ENCODE measurements around the gene PCARE. TPM values are rescaled to one million over a fixed set of nuclear protein-coding genes. Genes with fewer than 3 reads are reported as not detected.

Gene PCARE
- total and polyA plus RNA-seq, 2 of the 8 experiments (the other 6 are each of a cell fraction or from before 2014, with no cell fraction given): not detected

GRCh38 chr2:29066997-29067605 lies 7.2 kb downstream of the PCARE start (continued):
- TF ChIP-seq CHD7 (IDR thresholded peaks at IDR 0.05; ENCODE audit: insufficient replicate concordance, low read length): no peak
- TF ChIP-seq KDM5A (IDR thresholded peaks at IDR 0.05; ENCODE audit: low read length): no peak
- no peak for TF ChIP-seq RFX5 (IDR thresholded peaks at IDR 0.05; ENCODE audit: borderline replicate concordance, low read depth, low read length)
- TF ChIP-seq BCL11A (IDR thresholded peaks at IDR 0.05; ENCODE audit: low read depth in 2 of 2, low read length in 2 of 2): no peak
- no peak for TF ChIP-seq HDAC6 (IDR thresholded peaks at IDR 0.05; ENCODE audit: low read depth, low read length)
- TF ChIP-seq NRF1 (IDR thresholded peaks at IDR 0.05; ENCODE audit: low read depth, low read length): no peak
- TF ChIP-seq JUND (IDR thresholded peaks at IDR 0.05; ENCODE audit: low read length): no peak
- no peak for TF ChIP-seq CHD2 (IDR thresholded peaks at IDR 0.05; ENCODE audit: low read length)
- TF ChIP-seq MAFK (IDR thresholded peaks at IDR 0.05; ENCODE audit: low read depth, low read length): no peak

All from H1 (cell line).